SU-DHL-6 (cell line): ENCODE data around the gene GBX2.

Experiments
- H2AFZ ChIP-seq: fragments of 200-600 bp; sonication (generic); 2 replicates; pipeline ENCODE4 v1.6.1; 2014; ENCODE audit warnings: low read depth, mild to moderate bottlenecking, moderate library complexity, mixed read lengths, antibody characterized with exemption, low read length; ENCODE audit not compliant: severe bottlenecking
- H3F3A ChIP-seq: fragments of 200-600 bp; shearing (Covaris generic); 2 replicates; pipeline ENCODE4 v1.6.0; 2016; ENCODE audit warnings: antibody characterized with exemption, mild to moderate bottlenecking; ENCODE audit not compliant: insufficient read depth
- H3K27ac ChIP-seq: fragments of 200-600 bp; sonication (generic); 2 replicates; pipeline ENCODE4 v1.5.1; 2016; ENCODE audit warnings: low read depth, mild to moderate bottlenecking, low read length, moderate library complexity, mixed read lengths
- H3K27me3 ChIP-seq: fragments of 200-600 bp; sonication (generic), shearing (Covaris generic); 2 replicates; pipeline ENCODE4 v1.6.0; 2014; ENCODE audit warnings: mild to moderate bottlenecking, low read length
- H3K36me3 ChIP-seq: fragments of 200-600 bp; sonication (generic); 2 replicates; pipeline ENCODE4 v1.6.1; 2014; ENCODE audit warnings: mild to moderate bottlenecking, low read length, mixed read lengths
- H3K4me2 ChIP-seq: fragments of 300-600, 200-600 bp; shearing (Covaris generic), sonication (generic); 2 replicates; pipeline ENCODE4 v1.6.0; 2014; ENCODE audit warnings: low read length, low read depth, mild to moderate bottlenecking; ENCODE audit not compliant: poor library complexity, severe bottlenecking
- H3K4me3 ChIP-seq: fragments of 200-600 bp; sonication (generic); 2 replicates; pipeline ENCODE4 v1.5.1; 2014; ENCODE audit warnings: antibody characterized with exemption, low read length, mild to moderate bottlenecking, mixed read lengths; ENCODE audit not compliant: insufficient read depth, poor library complexity, severe bottlenecking
- H3K79me2 ChIP-seq: fragments of 200-600 bp; sonication (generic); 2 replicates; pipeline ENCODE4 v1.6.1; 2014; ENCODE audit warnings: mild to moderate bottlenecking, low read length, moderate library complexity; ENCODE audit not compliant: insufficient read depth
- H3K9ac ChIP-seq: fragments of 200-600 bp; sonication (generic); 2 replicates; pipeline ENCODE4 v1.7.0; 2014; ENCODE audit warnings: mild to moderate bottlenecking, low read length
- H3K9me2 ChIP-seq: fragments of 200-600 bp; sonication (generic); replicated peaks from 2 replicates; pipeline ENCODE4 v1.6.1; 2014; ENCODE audit warnings: low read length; ENCODE audit not compliant: insufficient read depth
- H3K9me3 ChIP-seq: fragments of 200-600 bp; sonication (generic); 2 replicates; pipeline ENCODE4 v1.6.1; 2014; ENCODE audit warnings: low read length, mixed read lengths; ENCODE audit not compliant: insufficient read depth
- H4K20me1 ChIP-seq: fragments of 200-600 bp; sonication (generic); 2 replicates; pipeline ENCODE4 v1.6.1; 2014; ENCODE audit warnings: low read depth, mild to moderate bottlenecking, antibody characterized with exemption, low read length, moderate library complexity, mixed read lengths
- CTCF ChIP-seq: fragments of 200-600 bp; sonication (generic); IDR thresholded peaks from one replicate; pipeline ENCODE4 v1.5.1; 2017; ENCODE audit warnings: antibody characterized with exemption, mild to moderate bottlenecking, low read length, moderate library complexity; ENCODE audit not compliant: insufficient read depth, poor library complexity, severe bottlenecking
- EZH2phosphoT487 ChIP-seq: fragments of 200-600 bp; sonication (generic), shearing (Covaris generic); conservative IDR thresholded peaks from 2 replicates; pipeline ENCODE4 v1.6.1; 2018; ENCODE audit warnings: mild to moderate bottlenecking, antibody characterized with exemption, low read length, moderate library complexity, mixed read lengths

Gene GBX2

GRCh38 chr2:236137066-236137465, 31.1 kb downstream of the GBX2 start:
- Histone ChIP-seq H3K4me3 (no peak overlapping the region), H4K20me1 (no peaks in the 10 kb centered on the region), H3K36me3 (no peaks in the 10 kb centered on the region), H3K27me3 (no peaks in the 10 kb centered on the region), H3K9me2 (no peaks in the 10 kb centered on the region), H2AFZ (no peak overlapping the region), H3K9me3 (no peaks in the 10 kb centered on the region), H3K27ac (no peak overlapping the region), H3K4me2 (no peak overlapping the region), H3K9ac (no peak overlapping the region), H3K79me2 (no peaks in the 10 kb centered on the region), H3F3A (no peaks in the 10 kb centered on the region)
- TF ChIP-seq EZH2phosphoT487 (no peak), CTCF (no peak)

- Histone ChIP-seq H3K9me3 (no peaks in the 10 kb centered on the region), H3K79me2 (no peaks in the 10 kb centered on the region), H2AFZ (no peak overlapping the region), H4K20me1 (no peaks in the 10 kb centered on the region), H3K9me2 (no peaks in the 10 kb centered on the region), H3K27ac (no peak overlapping the region), H3K4me2 (no peak overlapping the region), H3K27me3 (no peaks in the 10 kb centered on the region), H3K36me3 (no peaks in the 10 kb centered on the region), H3K9ac (no peak overlapping the region), H3K4me3 (no peak overlapping the region), H3F3A (no peaks in the 10 kb centered on the region)
- TF ChIP-seq CTCF, result no peak
- TF ChIP-seq EZH2phosphoT487, result no peak
These were observed 31.6 kb downstream of the GBX2 start for GRCh38 chr2:236136538-236136937.

GRCh38 chr2:236133410-236134012, 34.7 kb downstream of the GBX2 start:
- Histone ChIP-seq H3F3A (no peaks in the 10 kb centered on the region), H3K4me3 (no peak overlapping the region), H2AFZ (no peak overlapping the region), H3K27ac (no peak overlapping the region), H3K9me3 (no peaks in the 10 kb centered on the region), H3K9me2 (no peaks in the 10 kb centered on the region), H3K4me2 (no peak overlapping the region), H3K9ac (no peak overlapping the region), H4K20me1 (no peaks in the 10 kb centered on the region), H3K27me3 (no peaks in the 10 kb centered on the region), H3K79me2 (no peaks in the 10 kb centered on the region), H3K36me3 (no peaks in the 10 kb centered on the region)
- TF ChIP-seq CTCF (no peak), EZH2phosphoT487 (no peak)
